Nephron (organoid): ENCODE data around the gene WDR64.

ENCODE experiments used
- H3K27ac Mint-ChIP-seq, 3 experiments: 2 replicates each; pipeline ENCODE4 v1.8.0; 2020; ENCODE audit warnings: mixed read lengths in 3 of 3, mild to moderate bottlenecking in 2 of 3, moderate library complexity in 1 of 3
- H3K27me3 Mint-ChIP-seq: 2 replicates; pipeline ENCODE4 v1.8.0; 2021; ENCODE audit warnings: low read depth, mild to moderate bottlenecking, moderate library complexity, mixed read lengths
- H3K36me3 Mint-ChIP-seq: 2 replicates; pipeline ENCODE4 v1.8.0; 2020; ENCODE audit warnings: low read depth, mixed read lengths
- H3K4me1 Mint-ChIP-seq: 2 replicates; pipeline ENCODE4 v1.8.0; 2020; ENCODE audit warnings: mixed read lengths
- H3K4me3 Mint-ChIP-seq, 3 experiments: 2 replicates each; pipeline ENCODE4 v1.8.0; 2020; ENCODE audit warnings: mild to moderate bottlenecking in 3 of 3, mixed read lengths in 3 of 3, moderate library complexity in 2 of 3
- H3K9me3 Mint-ChIP-seq: 2 replicates; pipeline ENCODE4 v1.8.0; 2020; ENCODE audit warnings: mixed read lengths
- CTCF ChIP-seq, 3 experiments: fragments of 200-600 bp; sonication (generic); IDR thresholded peaks; one replicate each; pipeline ENCODE4 v1.5.0; 2021; ENCODE audit warnings: antibody characterized with exemption in 3 of 3; ENCODE audit not compliant: unreplicated experiment in 3 of 3

The WDR64 gene

GRCh38 chr1:241642593-241642944, 9.5 kb upstream of the WDR64 start:
- Mint-ChIP-seq H3K4me1 (peaks cover 19% of the 10 kb centered on the region), H3K27ac (no peak overlapping the region), H3K9me3 (peaks cover 10% of the 10 kb centered on the region), H3K4me3 (peak overlapping the region in 2 of 3 experiments; percentile 41 to 52), H3K27me3 (no peaks in the 10 kb centered on the region), H3K36me3 (no peaks in the 10 kb centered on the region)
- no peak for TF ChIP-seq CTCF (IDR thresholded peaks at IDR 0.05; ENCODE audit: unreplicated experiment in 3 of 3)

GRCh38 chr1:241644259-241644658, 7.8 kb upstream of the WDR64 start:
- Mint-ChIP-seq H3K27me3 (no peaks in the 10 kb centered on the region), H3K4me1 (peaks cover 5% of the 10 kb centered on the region), H3K4me3 (no peak overlapping the region)

GRCh38 chr1:241645199-241645598, 6.9 kb upstream of the WDR64 start:
- Mint-ChIP-seq H3K9me3 (peaks cover 13% of the 10 kb centered on the region), H3K27me3 (no peaks in the 10 kb centered on the region), H3K36me3 (no peaks in the 10 kb centered on the region), H3K4me3 (no peak overlapping the region), H3K4me1 (peaks cover 4% of the 10 kb centered on the region), H3K27ac (no peak overlapping the region)
- TF ChIP-seq CTCF (IDR thresholded peaks at IDR 0.05; ENCODE audit: unreplicated experiment in 3 of 3): no peak

More at GRCh38 chr1:241644259-241644658, 7.8 kb upstream of the WDR64 start:
- H3K36me3 Mint-ChIP-seq: no peaks in the 10 kb centered on the region
- H3K9me3 Mint-ChIP-seq: peaks cover 13% of the 10 kb centered on the region
- no peak overlapping the region for H3K27ac Mint-ChIP-seq
- no peak for TF ChIP-seq CTCF (IDR thresholded peaks at IDR 0.05; ENCODE audit: unreplicated experiment in 3 of 3)

- Mint-ChIP-seq H3K4me3 (no peak overlapping the region), H3K27me3 (no peaks in the 10 kb centered on the region), H3K27ac (no peak overlapping the region), H3K9me3 (peaks cover 11% of the 10 kb centered on the region), H3K36me3 (no peaks in the 10 kb centered on the region), H3K4me1 (no peaks in the 10 kb centered on the region)
- TF ChIP-seq CTCF (IDR thresholded peaks at IDR 0.05; ENCODE audit: unreplicated experiment in 3 of 3): no peak
Measured at GRCh38 chr1:241646201-241646600, 5.9 kb upstream of the WDR64 start.

- Mint-ChIP-seq H3K27me3 (no peaks in the 10 kb centered on the region), H3K4me3 (no peak overlapping the region), H3K9me3 (peaks cover 6% of the 10 kb centered on the region), H3K36me3 (no peaks in the 10 kb centered on the region), H3K27ac (no peak overlapping the region), H3K4me1 (no peaks in the 10 kb centered on the region)
- TF ChIP-seq CTCF (IDR thresholded peaks at IDR 0.05; ENCODE audit: unreplicated experiment in 3 of 3): no peak
Measured at GRCh38 chr1:241647658-241648057, 4.4 kb upstream of the WDR64 start.

GRCh38 chr1:241648159-241648558, 3.9 kb upstream of the WDR64 start:
- H3K27ac Mint-ChIP-seq: no peak overlapping the region
- no peak for TF ChIP-seq CTCF (IDR thresholded peaks at IDR 0.05; ENCODE audit: unreplicated experiment in 3 of 3)

More at GRCh38 chr1:241648159-241648558, 3.9 kb upstream of the WDR64 start:
- H3K36me3 Mint-ChIP-seq: no peaks in the 10 kb centered on the region
- no peaks in the 10 kb centered on the region for H3K4me1 Mint-ChIP-seq
- H3K9me3 Mint-ChIP-seq: peaks cover 5% of the 10 kb centered on the region
- H3K27me3 Mint-ChIP-seq: no peaks in the 10 kb centered on the region
- no peak overlapping the region for H3K4me3 Mint-ChIP-seq
